ENCODE data around the gene CCBE1. TPM values are rescaled to one million over a fixed set of nuclear protein-coding genes. Genes with fewer than 3 reads are reported as not detected.
"Not testable (repeated sequence)": the region's sequence is repeated elsewhere in the genome, so short reads cannot be mapped to it uniquely, and the experiment has no call there.

The CCBE1 gene
- not detected for total RNA-seq

DNA sequence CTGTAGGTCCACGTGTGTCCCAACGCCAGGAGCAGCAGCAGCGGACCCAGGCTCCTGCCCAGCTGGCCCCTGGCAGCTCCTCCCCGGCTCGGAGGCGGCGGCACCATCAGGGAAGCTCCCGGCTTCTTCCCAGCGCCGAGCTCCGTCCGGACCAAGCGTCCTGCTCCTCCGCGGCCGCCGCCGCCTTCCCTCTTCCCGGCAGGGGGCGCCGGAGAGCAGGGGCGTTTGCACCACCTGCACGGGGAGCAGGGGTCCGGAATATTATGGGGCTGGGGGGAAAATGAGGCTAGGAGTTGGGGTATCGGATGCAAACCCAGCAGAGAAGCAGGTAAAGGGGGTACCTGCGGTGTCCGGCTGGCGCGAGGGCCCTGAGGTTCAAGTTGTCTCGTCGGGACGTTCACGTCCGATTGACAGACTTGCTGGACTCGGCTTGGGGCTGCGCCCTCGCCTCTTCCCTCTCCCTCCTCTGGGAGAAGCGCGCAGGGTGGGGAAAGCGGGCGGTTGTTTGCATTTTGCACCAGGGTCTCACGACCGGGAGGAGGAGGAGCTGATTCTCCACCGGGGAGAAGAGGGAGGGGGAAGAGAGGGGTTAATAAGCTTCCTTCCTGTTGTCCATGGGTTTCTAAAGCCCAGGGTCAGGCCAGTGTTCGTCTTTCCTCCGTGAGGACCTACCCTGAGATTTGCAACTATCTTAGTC lies at the start of gene CCBE1:
TSS of gene CCBE1 (minus strand) at position 188 of the 697 bp plus-strand sequence.
- peaks cover 52% of the 10 kb centered on the region for H3K27me3 Mint-ChIP-seq (ENCODE audit: low read depth)
- peak within 1 kb of the TSS; percentile 4 for H3K4me3 Mint-ChIP-seq
- H3K27ac Mint-ChIP-seq = no peak within 1 kb of the TSS
- DNase-seq = peak; percentile 52
- intact Hi-C loops (cut with micrococcal nuclease) = loop anchor here (1.0 to 10.0 kb wide), 3 partner anchors 126 to 423 kb away; partner anchors contain the start of gene RAX
- peaks cover 13% of the 10 kb centered on the region for H3K4me1 Mint-ChIP-seq (ENCODE audit: low read depth)
- H3K9me3 Mint-ChIP-seq = no peaks in the 10 kb centered on the region
- no peaks in the 10 kb centered on the region for H3K36me3 Mint-ChIP-seq (ENCODE audit: low read depth)
- CTCF ChIA-PET = interaction anchor here (0.6 to 2.0 kb wide), 9 partner anchors 11 to 126 kb away, joined by 3 to 9 read pairs (median 3); no protein-coding TSS in a partner anchor

DNA sequence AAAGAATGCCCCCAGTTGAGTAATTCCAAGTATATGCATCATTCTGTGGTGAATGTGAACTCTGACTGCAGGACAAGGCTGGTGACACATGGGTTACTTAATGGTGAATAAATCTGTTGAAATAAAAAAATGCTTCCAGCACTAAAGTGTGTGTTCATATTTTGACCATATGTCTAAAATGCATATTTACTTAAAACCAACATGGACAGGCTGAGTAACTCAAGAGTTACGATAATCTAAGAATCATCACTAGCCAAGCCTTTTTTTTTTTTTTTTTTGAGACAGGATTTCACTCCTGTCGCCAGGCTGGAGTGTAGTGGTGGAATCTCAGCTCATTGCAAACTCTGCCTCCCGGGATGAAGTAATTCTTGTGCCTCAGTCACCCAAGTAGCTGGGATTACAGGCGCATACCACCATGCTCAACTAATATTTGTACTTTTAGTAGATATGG lies 47.1 kb upstream of the CCBE1 start:
- peaks cover 3% of the 10 kb centered on the region for H3K27me3 Mint-ChIP-seq (ENCODE audit: low read depth)
- intact Hi-C loops (cut with micrococcal nuclease) = no loop called here
- H3K4me3 Mint-ChIP-seq = no peak overlapping the region
- no peaks in the 10 kb centered on the region for H3K4me1 Mint-ChIP-seq (ENCODE audit: low read depth)
- no peak for DNase-seq
- CTCF ChIA-PET = interaction anchor here (0.6 to 0.7 kb wide), 2 partner anchors 57 to 433 kb away, joined by 4 to 7 read pairs; no protein-coding TSS in a partner anchor
- no peak overlapping the region for H3K27ac Mint-ChIP-seq
- peaks cover 1% of the 10 kb centered on the region for H3K9me3 Mint-ChIP-seq
- H3K36me3 Mint-ChIP-seq (ENCODE audit: low read depth) = no peaks in the 10 kb centered on the region

DNA sequence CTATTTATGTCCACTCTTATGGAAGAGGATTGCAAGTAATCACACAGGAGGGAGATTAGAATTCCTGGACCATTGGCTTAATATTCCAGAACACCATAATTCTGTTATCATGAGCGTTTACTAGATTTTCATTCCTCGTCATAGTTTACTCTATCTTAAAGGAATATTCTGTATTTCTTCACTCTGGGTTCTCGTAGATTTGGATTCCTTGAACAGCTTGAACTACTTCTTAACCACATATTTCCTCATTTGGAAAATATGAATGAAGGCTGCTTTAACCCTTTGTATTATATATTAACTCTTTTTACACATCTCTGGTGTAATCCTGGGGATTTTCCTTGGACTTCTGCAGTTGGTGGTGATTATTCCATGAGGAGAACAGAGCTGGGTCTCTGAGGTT lies 46.3 kb upstream of the CCBE1 start:
- H3K36me3 Mint-ChIP-seq (ENCODE audit: low read depth) = no peaks in the 10 kb centered on the region
- no peak overlapping the region for H3K27ac Mint-ChIP-seq
- H3K4me3 Mint-ChIP-seq = no peak overlapping the region

DNA sequence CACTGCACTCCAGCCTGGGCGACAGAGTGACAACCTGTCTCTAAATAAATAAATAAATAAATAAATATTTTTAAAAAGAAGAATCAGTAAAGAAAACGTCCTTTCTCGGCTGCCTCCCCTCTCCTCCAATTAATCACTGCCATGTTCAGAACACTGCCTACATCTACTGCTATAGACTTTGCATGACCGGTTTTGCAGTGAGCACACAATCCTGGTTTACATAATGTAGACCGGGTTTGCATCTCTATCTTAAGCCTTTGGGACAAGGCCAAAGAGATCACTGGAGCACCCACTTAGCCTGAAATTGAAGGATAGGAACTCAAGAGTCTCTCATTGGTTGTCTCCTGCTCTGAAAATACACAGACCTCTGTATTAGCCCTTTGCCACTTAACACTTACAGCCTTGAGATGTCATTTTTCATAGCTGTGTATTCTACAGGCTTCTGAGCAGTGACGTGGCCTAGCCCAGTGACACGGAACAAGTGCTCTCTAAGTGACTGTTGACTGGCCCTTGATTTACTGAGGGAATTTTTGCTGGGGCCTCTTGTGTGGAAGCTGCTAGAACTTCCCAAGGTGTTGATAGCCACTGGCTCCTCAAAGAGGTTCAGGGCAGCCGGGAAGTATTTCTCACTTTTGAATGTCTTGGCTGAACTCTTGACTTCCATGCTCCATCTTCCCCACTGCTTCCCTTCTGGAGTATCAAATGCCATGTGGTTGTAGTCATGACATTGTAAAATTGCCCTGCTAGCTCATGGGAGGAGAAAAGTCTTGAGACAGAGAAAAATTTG lies 45.3 kb upstream of the CCBE1 start:
- intact Hi-C loops (cut with micrococcal nuclease) = no loop called here
- no peak for DNase-seq
- H3K27ac Mint-ChIP-seq = no peak overlapping the region
- H3K9me3 Mint-ChIP-seq = peaks cover 4% of the 10 kb centered on the region
- CTCF ChIA-PET = interaction anchor here (0.6 kb wide), 1 partner anchor 173 kb away, joined by 3 read pairs; no protein-coding TSS in a partner anchor
- no peaks in the 10 kb centered on the region for H3K4me1 Mint-ChIP-seq (ENCODE audit: low read depth)
- no peak overlapping the region for H3K4me3 Mint-ChIP-seq
- H3K36me3 Mint-ChIP-seq (ENCODE audit: low read depth) = no peaks in the 10 kb centered on the region
- H3K27me3 Mint-ChIP-seq (ENCODE audit: low read depth) = no peaks in the 10 kb centered on the region

More for the DNA sequence above, 46.3 kb upstream of the CCBE1 start:
- intact Hi-C loops (cut with micrococcal nuclease) = no loop called here
- DNase-seq = no peak
- no peaks in the 10 kb centered on the region for H3K4me1 Mint-ChIP-seq (ENCODE audit: low read depth)
- peaks cover 4% of the 10 kb centered on the region for H3K9me3 Mint-ChIP-seq
- peaks cover 3% of the 10 kb centered on the region for H3K27me3 Mint-ChIP-seq (ENCODE audit: low read depth)
- CTCF ChIA-PET = interaction anchor here (0.6 to 0.7 kb wide), 2 partner anchors 57 to 432 kb away, joined by 4 to 7 read pairs; no protein-coding TSS in a partner anchor

DNA sequence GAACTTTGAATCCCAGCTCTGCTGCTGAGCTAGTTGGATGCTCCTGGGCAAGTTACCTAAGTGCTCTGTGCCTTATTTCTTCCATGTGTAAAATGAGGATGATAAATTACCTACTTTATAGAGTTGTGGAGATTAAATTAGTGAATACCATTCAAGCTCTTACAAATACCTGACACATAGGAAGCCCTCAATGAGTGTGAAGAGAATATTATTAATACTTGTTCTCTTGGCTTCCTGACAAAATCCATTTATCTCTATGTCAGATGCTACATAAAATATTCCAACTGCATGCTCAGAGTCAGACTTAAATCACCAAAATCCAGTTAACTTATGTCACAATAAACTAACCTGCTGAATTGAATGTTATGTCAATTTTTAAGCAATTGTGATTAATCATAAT lies 42.9 kb upstream of the CCBE1 start:
- Mint-ChIP-seq H3K36me3 (ENCODE audit: low read depth) (no peaks in the 10 kb centered on the region), H3K4me1 (ENCODE audit: low read depth) (no peaks in the 10 kb centered on the region), H3K27ac (no peak overlapping the region), H3K4me3 (no peak overlapping the region), H3K9me3 (peaks cover 4% of the 10 kb centered on the region), H3K27me3 (ENCODE audit: low read depth) (no peaks in the 10 kb centered on the region)
- DNase-seq = no peak
- intact Hi-C loops (cut with micrococcal nuclease) = no loop called here
- CTCF ChIA-PET = no interaction called here

DNA sequence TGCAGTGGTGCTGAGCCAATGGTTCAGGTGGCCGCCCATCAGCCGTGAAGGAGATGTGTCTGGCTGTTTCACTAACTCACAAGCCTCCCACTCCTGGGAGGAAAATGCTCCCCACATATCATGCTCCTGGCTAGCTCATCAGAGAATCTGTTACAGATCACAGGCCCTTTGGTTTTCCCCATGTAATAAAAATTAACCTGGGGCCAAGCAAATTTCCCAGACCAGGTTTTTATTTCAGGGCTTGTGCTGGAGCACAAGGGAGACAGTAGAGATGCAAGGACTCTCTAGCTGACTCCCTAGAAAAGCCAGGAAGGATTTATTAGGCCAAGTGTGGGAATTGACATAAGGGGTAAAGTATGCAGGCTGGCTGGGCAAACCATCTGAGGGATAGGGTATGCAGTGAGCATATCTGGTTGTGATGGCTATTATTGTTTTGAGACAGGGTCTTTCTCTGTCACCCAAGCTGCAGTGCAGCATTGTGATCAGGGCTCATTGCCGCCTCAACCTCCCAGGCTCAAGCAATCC lies 40.6 kb upstream of the CCBE1 start:
- H3K27ac Mint-ChIP-seq = no peak overlapping the region
- CTCF ChIA-PET = no interaction called here
- peaks cover 4% of the 10 kb centered on the region for H3K9me3 Mint-ChIP-seq
- intact Hi-C loops (cut with micrococcal nuclease) = no loop called here
- no peaks in the 10 kb centered on the region for H3K4me1 Mint-ChIP-seq (ENCODE audit: low read depth)
- H3K4me3 Mint-ChIP-seq = no peak overlapping the region
- no peaks in the 10 kb centered on the region for H3K27me3 Mint-ChIP-seq (ENCODE audit: low read depth)
- no peaks in the 10 kb centered on the region for H3K36me3 Mint-ChIP-seq (ENCODE audit: low read depth)
- DNase-seq = no peak

DNA sequence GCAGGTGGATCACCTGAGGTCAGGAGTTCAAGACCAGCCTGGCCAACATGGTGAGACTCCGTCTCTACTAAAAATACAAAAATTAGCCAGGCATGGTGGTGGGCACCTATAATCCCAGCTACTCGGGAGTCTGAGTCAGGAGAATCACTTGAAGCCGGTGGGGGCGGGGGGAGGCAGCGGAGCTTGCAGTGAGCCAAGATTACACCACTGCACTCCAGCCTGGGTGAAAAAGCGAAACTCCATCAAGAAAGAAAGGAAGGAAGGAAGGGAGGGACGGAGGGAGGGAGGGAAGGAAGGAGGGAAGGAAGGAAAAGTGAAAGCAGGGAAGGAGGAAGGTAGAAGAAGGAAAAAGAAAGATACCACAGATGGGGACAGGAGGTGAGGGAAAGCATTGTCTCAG lies 40.1 kb upstream of the CCBE1 start:
- DNase-seq; H3K36me3 Mint-ChIP-seq (ENCODE audit: low read depth); CTCF ChIA-PET; H3K27ac Mint-ChIP-seq; H3K9me3 Mint-ChIP-seq; intact Hi-C loops (cut with micrococcal nuclease); H3K4me1 Mint-ChIP-seq (ENCODE audit: low read depth); H3K27me3 Mint-ChIP-seq (ENCODE audit: low read depth); H3K4me3 Mint-ChIP-seq: not testable (repeated sequence)

DNA sequence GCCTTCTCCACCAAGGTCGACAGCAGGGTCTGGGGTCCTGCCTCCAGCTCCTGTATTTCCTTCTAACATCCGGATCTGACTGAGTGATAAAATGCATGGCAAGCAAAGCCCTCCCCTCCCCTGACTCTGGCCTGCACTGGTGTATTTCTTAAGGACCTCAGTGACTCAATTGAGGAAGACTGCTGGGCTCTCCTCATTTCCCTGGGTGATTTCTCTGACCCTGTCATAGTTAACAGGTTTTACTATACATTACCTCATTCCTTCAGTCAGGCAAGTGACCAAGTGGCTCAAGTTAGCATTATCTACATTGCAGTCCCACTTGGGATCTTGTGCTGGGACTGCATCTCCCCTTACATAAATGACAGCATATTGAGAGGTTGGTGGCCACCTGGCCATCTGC lies 38.8 kb upstream of the CCBE1 start:
- Mint-ChIP-seq H3K4me3 (no peak overlapping the region), H3K9me3 (peaks cover 3% of the 10 kb centered on the region), H3K4me1 (ENCODE audit: low read depth) (no peaks in the 10 kb centered on the region), H3K36me3 (ENCODE audit: low read depth) (no peaks in the 10 kb centered on the region), H3K27ac (no peak overlapping the region), H3K27me3 (ENCODE audit: low read depth) (no peaks in the 10 kb centered on the region)
- CTCF ChIA-PET = no interaction called here
- intact Hi-C loops (cut with micrococcal nuclease) = no loop called here
- no peak for DNase-seq

DNA sequence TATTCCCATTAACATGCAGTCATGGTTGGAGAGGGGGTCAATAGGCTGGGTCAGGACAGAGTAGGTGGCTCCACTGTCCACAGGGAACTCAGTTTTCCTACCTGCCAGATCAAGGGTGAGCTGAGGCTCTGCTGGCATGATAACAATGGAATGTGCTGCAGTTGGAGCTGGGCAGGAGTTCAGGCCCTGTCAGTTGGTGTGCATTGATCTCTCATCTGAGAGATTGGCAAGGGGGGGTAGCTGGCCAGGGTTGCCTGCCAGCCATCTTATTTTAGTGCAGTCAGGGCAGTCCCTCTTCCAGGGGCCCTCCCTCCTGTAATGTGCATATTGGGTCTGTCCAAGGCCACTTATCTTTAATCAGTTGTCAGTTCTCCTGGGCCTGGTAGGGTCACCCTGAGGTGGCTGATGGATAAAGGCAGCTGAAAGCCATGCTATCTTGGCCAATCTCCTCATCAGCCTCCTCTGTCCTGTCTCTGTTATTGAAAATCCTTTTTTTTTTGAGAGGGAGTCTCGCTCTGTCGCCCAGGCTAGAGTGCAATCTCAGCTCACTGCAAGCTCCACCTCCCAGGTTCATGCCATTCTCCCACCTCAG lies 38.1 kb upstream of the CCBE1 start:
- CTCF ChIA-PET = interaction anchor here (1.2 kb wide), 1 partner anchor 88 kb away, joined by 3 read pairs; no protein-coding TSS in a partner anchor
- peaks cover 3% of the 10 kb centered on the region for H3K9me3 Mint-ChIP-seq
- intact Hi-C loops (cut with micrococcal nuclease) = no loop called here
- H3K36me3 Mint-ChIP-seq (ENCODE audit: low read depth) = no peaks in the 10 kb centered on the region
- H3K27ac Mint-ChIP-seq = no peak overlapping the region
- H3K4me3 Mint-ChIP-seq = no peak overlapping the region
- no peaks in the 10 kb centered on the region for H3K4me1 Mint-ChIP-seq (ENCODE audit: low read depth)
- no peak for DNase-seq
- H3K27me3 Mint-ChIP-seq (ENCODE audit: low read depth) = no peaks in the 10 kb centered on the region

DNA sequence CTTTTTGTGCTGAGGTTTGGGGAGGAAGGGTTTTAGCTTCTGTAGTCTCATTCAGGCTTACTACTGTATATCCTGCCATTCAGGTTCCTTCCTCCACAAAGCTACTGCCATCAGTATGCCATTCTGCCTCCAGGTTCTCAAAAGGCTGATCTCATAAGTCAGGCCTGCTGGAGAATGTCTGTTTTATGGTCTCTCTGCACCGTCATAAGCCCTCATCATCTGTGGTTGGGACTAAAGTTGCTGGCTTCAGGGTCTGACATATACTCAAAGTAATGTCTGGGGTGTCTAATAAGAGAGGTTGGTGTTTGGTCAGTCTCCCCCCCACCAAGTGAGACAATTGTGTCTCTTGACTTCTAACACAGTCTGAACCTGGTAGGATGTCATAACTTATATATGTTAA lies 36.2 kb upstream of the CCBE1 start:
- Mint-ChIP-seq H3K4me1 (ENCODE audit: low read depth) (no peaks in the 10 kb centered on the region), H3K27ac (no peak overlapping the region), H3K36me3 (ENCODE audit: low read depth) (no peaks in the 10 kb centered on the region), H3K27me3 (ENCODE audit: low read depth) (no peaks in the 10 kb centered on the region), H3K9me3 (no peaks in the 10 kb centered on the region), H3K4me3 (no peak overlapping the region)
- CTCF ChIA-PET = no interaction called here
- intact Hi-C loops (cut with micrococcal nuclease) = no loop called here
- no peak for DNase-seq

DNA sequence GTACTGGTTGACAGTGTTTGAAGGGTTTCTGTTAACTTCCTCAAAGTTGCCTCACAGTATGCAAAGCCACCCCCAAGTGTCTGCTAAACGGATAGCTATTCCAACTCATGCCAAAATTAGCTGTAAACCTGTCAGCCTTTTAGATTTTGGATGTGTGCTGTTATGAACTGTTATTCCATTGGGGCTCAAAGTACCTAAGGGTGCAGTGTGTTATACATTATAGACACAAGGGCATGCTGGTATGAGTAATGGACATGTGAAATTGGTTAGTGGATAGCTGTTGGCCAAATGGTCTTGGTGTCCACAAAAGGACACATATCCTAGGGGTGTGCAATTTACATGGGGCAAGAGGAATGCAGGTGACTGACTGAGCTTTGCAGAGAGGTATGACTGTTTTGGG lies 33.7 kb upstream of the CCBE1 start:
- intact Hi-C loops (cut with micrococcal nuclease) = no loop called here
- Mint-ChIP-seq H3K4me1 (ENCODE audit: low read depth) (no peaks in the 10 kb centered on the region), H3K36me3 (ENCODE audit: low read depth) (no peaks in the 10 kb centered on the region), H3K27ac (no peak overlapping the region), H3K9me3 (no peaks in the 10 kb centered on the region), H3K4me3 (no peak overlapping the region), H3K27me3 (ENCODE audit: low read depth) (peaks cover 3% of the 10 kb centered on the region)
- CTCF ChIA-PET = no interaction called here
- no peak for DNase-seq

DNA sequence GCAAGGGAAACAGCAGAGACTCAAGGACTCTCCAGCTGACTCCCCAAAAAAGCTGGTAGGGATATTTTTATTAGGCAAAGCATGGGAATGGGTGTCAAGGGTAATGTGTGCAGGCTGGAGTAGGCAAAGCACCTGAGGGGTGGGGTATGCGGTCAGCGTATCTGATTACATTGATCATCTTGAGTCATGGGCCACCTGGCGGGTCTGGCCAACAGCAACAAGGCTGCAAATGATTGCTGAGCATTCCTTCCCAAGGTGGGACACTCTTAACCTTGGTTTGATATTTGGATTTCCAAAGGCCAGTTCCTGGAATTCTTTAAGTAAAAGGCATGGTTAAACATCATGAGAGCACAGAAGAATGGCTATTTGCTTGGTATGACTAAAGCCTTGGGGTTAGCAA lies 32.6 kb upstream of the CCBE1 start:
- Mint-ChIP-seq H3K27me3 (ENCODE audit: low read depth) (peaks cover 3% of the 10 kb centered on the region), H3K27ac (no peak overlapping the region), H3K36me3 (ENCODE audit: low read depth) (no peaks in the 10 kb centered on the region), H3K9me3 (no peaks in the 10 kb centered on the region), H3K4me3 (no peak overlapping the region), H3K4me1 (ENCODE audit: low read depth) (no peaks in the 10 kb centered on the region)
- CTCF ChIA-PET = no interaction called here
- no peak for DNase-seq
- intact Hi-C loops (cut with micrococcal nuclease) = no loop called here

Measured in activated naive CD4-positive, alpha-beta T cell treated with anti-CD3 and anti-CD28 coated beads for 36 hours (primary cell).